ENCODE results near the gene TRAP1.

DNA sequence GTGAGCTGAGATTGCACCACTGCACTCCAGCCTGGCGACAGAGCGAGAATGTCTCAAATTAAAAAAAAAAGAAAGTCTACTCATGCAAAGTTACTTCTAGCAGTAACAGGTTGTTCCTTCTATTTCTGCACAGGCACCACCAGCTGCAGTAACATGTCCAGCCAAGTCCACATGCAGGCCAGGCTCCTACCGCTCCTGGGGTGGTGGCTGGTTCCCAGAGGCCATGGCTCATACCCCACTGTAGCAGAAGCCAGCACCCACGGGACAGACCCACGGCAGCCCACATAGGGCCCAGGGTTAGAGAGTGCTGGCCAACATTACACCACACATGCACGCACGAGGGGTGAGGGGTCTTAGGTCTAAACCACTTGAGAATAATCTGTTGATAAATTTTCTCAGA lies 26.7 kb upstream of the TRAP1 start:
- TF ChIP-seq, protein P1, sequence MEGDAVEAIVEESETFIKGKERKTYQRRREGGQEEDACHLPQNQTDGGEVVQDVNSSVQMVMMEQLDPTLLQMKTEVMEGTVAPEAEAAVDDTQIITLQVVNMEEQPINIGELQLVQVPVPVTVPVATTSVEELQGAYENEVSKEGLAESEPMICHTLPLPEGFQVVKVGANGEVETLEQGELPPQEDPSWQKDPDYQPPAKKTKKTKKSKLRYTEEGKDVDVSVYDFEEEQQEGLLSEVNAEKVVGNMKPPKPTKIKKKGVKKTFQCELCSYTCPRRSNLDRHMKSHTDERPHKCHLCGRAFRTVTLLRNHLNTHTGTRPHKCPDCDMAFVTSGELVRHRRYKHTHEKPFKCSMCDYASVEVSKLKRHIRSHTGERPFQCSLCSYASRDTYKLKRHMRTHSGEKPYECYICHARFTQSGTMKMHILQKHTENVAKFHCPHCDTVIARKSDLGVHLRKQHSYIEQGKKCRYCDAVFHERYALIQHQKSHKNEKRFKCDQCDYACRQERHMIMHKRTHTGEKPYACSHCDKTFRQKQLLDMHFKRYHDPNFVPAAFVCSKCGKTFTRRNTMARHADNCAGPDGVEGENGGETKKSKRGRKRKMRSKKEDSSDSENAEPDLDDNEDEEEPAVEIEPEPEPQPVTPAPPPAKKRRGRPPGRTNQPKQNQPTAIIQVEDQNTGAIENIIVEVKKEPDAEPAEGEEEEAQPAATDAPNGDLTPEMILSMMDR (IDR thresholded peaks at IDR 0.05) = no peak
- TF ChIP-seq POLR2A (IDR thresholded peaks at IDR 0.05) (no peak), POLR2AphosphoS5 (IDR thresholded peaks at IDR 0.05) (no peak), EP300 (IDR thresholded peaks at IDR 0.05) (no peak)

Measured in stomach (tissue), 4 donors.